GM21390 (cell line): Measurements from ENCODE around the gene MAGEA2B.
"Not testable (repeated sequence)": the region's sequence is repeated elsewhere in the genome, so short reads cannot be mapped to it uniquely, and the experiment has no call there.

Source experiments
- ATAC-seq: cut with Tn5 transposase; IDR thresholded peaks from one replicate; pipeline ENCODE4 v1.9.1; 2021; ENCODE audit not compliant: unreplicated experiment

Gene MAGEA2B

DNA sequence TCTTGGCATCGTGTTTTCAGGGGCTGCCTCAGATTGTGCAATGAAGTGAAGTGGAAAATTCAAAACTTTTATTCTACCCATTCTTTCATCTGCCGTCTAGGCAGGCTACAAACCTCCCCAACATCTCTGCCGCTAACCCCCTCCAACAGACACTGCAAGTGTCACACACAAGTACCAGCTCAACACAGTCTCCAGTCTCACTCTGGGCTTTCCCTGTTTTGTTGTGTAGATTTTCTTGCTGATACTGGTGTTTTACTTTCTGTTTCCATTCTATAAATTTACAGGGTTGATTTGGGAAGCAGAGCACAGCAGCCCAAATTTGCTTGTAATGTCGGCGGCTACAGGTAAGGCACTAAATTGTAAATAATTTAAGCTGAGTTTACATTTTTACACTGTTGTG is 40.4 kb downstream of the MAGEA2B start:
- not testable (repeated sequence) for ATAC-seq

DNA sequence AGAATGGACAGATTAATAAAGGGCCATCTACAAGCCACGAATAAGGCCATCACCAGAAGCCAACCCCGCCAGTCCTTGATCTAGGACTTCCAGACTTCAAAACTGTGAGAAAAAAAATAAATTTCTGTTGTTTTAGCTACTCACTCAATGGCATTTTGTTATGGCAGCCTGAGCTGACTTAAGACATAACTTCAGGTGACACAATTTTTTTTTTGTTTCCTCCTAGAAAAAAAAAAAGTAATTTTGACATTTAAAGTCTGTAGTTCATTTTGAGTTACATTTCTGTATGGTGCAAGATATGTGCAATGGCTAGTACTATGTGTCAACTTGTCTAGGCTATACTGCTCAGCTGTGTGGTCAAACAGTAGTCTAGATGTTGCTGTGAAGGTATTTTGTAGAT is 44.5 kb downstream of the MAGEA2B start, which contains the start of gene CSAG3:
TSS of gene CSAG3 (plus strand) at position 301 of the 400 bp plus-strand sequence.
- ATAC-seq: not testable (repeated sequence)

DNA sequence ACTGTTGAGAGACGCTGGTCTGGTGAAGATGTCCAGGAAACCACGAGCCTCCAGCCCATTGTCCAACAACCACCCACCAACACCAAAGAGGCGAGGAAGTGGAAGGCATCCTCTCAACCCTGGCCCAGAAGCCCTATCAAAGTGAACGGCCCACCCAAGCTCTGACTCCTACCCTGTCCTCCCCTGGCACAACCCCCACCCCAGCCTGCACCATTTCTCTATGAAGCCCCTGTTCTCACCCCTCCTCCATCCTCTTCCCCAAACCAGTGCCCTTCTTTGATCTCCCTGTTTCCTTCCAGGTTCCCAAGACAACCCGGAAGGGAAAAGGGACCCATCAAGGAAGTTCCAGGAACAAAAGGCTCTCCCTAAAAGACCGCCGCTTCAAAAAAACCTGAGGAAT is 45.1 kb downstream of the MAGEA2B start:
- ATAC-seq: not testable (repeated sequence)

DNA sequence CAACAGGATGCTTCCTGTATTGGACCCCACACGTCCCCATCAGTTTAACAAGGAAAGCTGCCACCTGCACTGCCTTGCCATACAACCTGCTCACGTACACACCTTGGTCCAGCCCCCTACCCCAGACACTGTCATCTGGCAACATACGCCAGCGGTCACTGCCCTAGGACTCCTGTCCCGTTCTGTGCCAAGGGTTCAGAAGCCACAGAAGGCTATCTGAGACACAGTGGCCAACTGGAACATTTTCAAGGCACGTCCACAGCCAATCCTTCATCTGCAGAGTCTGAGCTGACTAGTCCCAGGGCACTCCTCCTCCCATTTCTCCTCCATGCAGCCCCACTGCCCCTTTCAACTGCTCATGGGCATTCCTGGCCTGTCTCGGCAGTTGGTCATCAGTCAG is 47.2 kb downstream of the MAGEA2B start:
- not testable (repeated sequence) for ATAC-seq

DNA sequence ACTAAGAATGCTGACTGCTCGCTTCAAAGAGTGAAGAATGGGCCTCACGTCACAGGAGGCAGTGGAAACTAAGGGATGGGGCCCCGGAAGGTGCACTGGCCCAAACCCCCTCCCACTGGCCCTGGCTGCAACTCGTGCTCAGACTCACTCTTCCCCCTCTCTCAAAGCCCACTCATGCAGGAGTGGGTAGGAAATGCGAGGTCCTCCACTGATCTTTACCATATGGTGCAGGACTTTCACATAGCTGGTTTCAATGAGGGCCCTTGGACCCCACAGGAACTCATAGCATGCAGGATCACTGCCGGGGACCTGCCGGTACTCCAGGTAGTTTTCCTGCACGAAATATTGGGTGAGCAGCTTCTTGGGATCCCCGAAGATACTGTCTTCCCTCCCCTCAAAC is 52.1 kb downstream of the MAGEA2B start:
- not testable (repeated sequence) for ATAC-seq
